CD4-positive, alpha-beta T cell (primary cell): Measurements from ENCODE around the gene CLDN6. TPM values are rescaled to one million over a fixed set of nuclear protein-coding genes. Genes with fewer than 3 reads are reported as not detected.

Source experiments
- ATAC-seq: fragments of 200-7000 bp; cut with Tn5 transposase; one replicate; pipeline ENCODE4 v1.10.0; 2022; ENCODE audit warnings: mild to moderate bottlenecking; ENCODE audit not compliant: poor library complexity
- CTCF ChIA-PET: fragments of 350-600 bp; sonication (Branson Sonifier 250); formaldehyde crosslinking; loops from one replicate; lab custom pipeline; 2021; ENCODE audit warnings: antibody characterized with exemption, inconsistent platforms; lab: Charles Lee
- POLR2A ChIA-PET: fragments of 350-600 bp; sonication (Branson Sonifier 250); formaldehyde crosslinking; loops from one replicate; lab custom pipeline; 2021; ENCODE audit warnings: antibody characterized with exemption, inconsistent platforms; lab: Charles Lee
- DNase-seq, 14 experiments: peaks; one replicate each; pipeline ENCODE4 v3.0.0-alpha.2; 2013 to 2020; ENCODE audit warnings: mixed read lengths in 2 of 14
- H3K27ac ChIP-seq, 2 donors: one replicate each; pipeline versions ENCODE4 v1.5.1 to v1.7.0; 2013; ENCODE audit warnings: low read length in 2 of 2, low read depth in 1 of 2, mild to moderate bottlenecking in 1 of 2
- H3K27me3 ChIP-seq, 2 experiments: 1 replicate in 1 of 2; 2 replicates in 1 of 2; pipeline versions ENCODE4 v1.6.1 to v1.7.0; 2013; ENCODE audit warnings: low read length in 2 of 2, control low read depth in 1 of 2, mild to moderate bottlenecking in 1 of 2, moderate library complexity in 1 of 2; ENCODE audit not compliant: insufficient read depth in 2 of 2, control insufficient read depth in 1 of 2
- H3K36me3 ChIP-seq: one replicate; pipeline ENCODE4 v1.6.1; 2013; ENCODE audit warnings: low read length, control low read depth; ENCODE audit not compliant: insufficient read depth
- H3K4me1 ChIP-seq: one replicate; pipeline ENCODE4 v1.6.1; 2013; ENCODE audit warnings: low read length, control low read depth; ENCODE audit not compliant: insufficient read depth
- H3K4me3 ChIP-seq: one replicate; pipeline ENCODE4 v1.5.1; 2013; ENCODE audit warnings: mild to moderate bottlenecking, low read length, moderate library complexity
- H3K9me3 ChIP-seq, 2 experiments: 1 replicate in 1 of 2; 2 replicates in 1 of 2; pipeline versions ENCODE4 v1.6.1 to v1.7.0; 2013; ENCODE audit warnings: low read length in 2 of 2, mild to moderate bottlenecking in 2 of 2, control low read depth in 1 of 2, moderate library complexity in 1 of 2; ENCODE audit not compliant: control insufficient read depth in 1 of 2, insufficient read depth in 1 of 2
- H3K27ac Mint-ChIP-seq: one replicate; pipeline ENCODE4 v1.8.0; 2020; ENCODE audit warnings: mixed read lengths
- H3K27me3 Mint-ChIP-seq: one replicate; pipeline ENCODE4 v1.8.0; 2021; ENCODE audit warnings: mixed read lengths
- H3K36me3 Mint-ChIP-seq: one replicate; pipeline ENCODE4 v1.8.0; 2021; ENCODE audit warnings: low read depth, mixed read lengths
- H3K4me1 Mint-ChIP-seq: one replicate; pipeline ENCODE4 v1.8.0; 2021; ENCODE audit warnings: low read depth, mixed read lengths
- H3K4me3 Mint-ChIP-seq: one replicate; pipeline ENCODE4 v1.8.0; 2020; ENCODE audit warnings: mild to moderate bottlenecking, mixed read lengths
- H3K9me3 Mint-ChIP-seq: one replicate; pipeline ENCODE4 v1.8.0; 2020; ENCODE audit warnings: mixed read lengths
- CTCF ChIP-seq: fragments of 200-600 bp; IDR thresholded peaks from one replicate; pipeline ENCODE4 v1.8.0; 2022; ENCODE audit warnings: antibody characterized with exemption, mild to moderate bottlenecking
- intact Hi-C, 2 experiments: fragments of 100-400 bp; cut with DNase I in 1 of 2; cut with micrococcal nuclease in 1 of 2; formaldehyde crosslinking; loops; one replicate each; pipeline versions ENCODE4 v1.15.1 to v1.9.0; 2023 to 2025; cut with DNase I, micrococcal nuclease
- total RNA-seq, 174 experiments: library from RNA in 2 of 174; stranded (reverse) in 2 of 174; gene quantifications; one replicate each; pipeline ENCODE4 v1.2.3 and lab custom pipeline; 2021 to 2026

CLDN6 gene
- total RNA-seq, 2 experiments from 2014 or later = not detected

- ATAC-seq = peak; percentile 76
- Histone ChIP-seq H3K9me3 (peaks cover 0 to 1% of the 10 kb centered on the region in 2 experiments), H3K4me1 (peaks cover 77% of the 10 kb centered on the region), H3K27me3 (peaks cover 0 to 4% of the 10 kb centered on the region in 2 experiments), H3K36me3 (peaks cover 20% of the 10 kb centered on the region), H3K27ac (peak within 1 kb of the TSS; percentile 80 to 96), H3K4me3 (peak within 1 kb of the TSS; percentile 78)
- Mint-ChIP-seq H3K4me3 (peak within 1 kb of the TSS; percentile 66), H3K27me3 (peaks cover 1% of the 10 kb centered on the region), H3K36me3 (peaks cover 22% of the 10 kb centered on the region), H3K4me1 (peaks cover 51% of the 10 kb centered on the region), H3K9me3 (no peaks in the 10 kb centered on the region), H3K27ac (peak within 1 kb of the TSS; percentile 78)
- ChIA-PET CTCF (interaction anchor here (0.7 to 5.1 kb wide), 4 partner anchors 8 to 156 kb away, joined by 3 to 35 read pairs (median 5); no protein-coding TSS in a partner anchor), POLR2A (interaction anchor here (0.6 to 2.3 kb wide), 10 partner anchors 8 to 377 kb away, joined by 4 to 8 read pairs (median 5); partner anchors contain the start of genes ZNF174, ZNF213 and ZSCAN32)
- TF ChIP-seq CTCF = no peak
- DNase-seq = peak; percentile 90 to 99 (median 95)
- intact Hi-C loops = loop anchor here in 1 of 2 experiments (10.0 kb wide), 1 partner anchor 431 kb away; no protein-coding TSS in a partner anchor
Measured at GRCh38 chr16:3023669-3024478, 5.9 kb upstream of the CLDN6 start, which contains the start of the genes HCFC1R1 and THOC6. HCFC1R1 (minus strand) TSS chr16:3023942; CDS start chr16:3023941, 1 bp downstream. THOC6 (plus strand) TSS chr16:3024035; CDS start chr16:3024327, 292 bp downstream.

- POLR2A ChIA-PET = interaction anchor here (0.6 to 2.3 kb wide), 8 partner anchors 8 to 378 kb away, joined by 4 to 8 read pairs (median 4); partner anchors contain the start of genes ZNF174, ZNF213 and ZSCAN32
- peak overlapping the region; percentile 78 for H3K4me3 ChIP-seq
- peak in 2 of 14 experiments; percentile 38 to 52 for DNase-seq
- H3K27me3 ChIP-seq = no peaks in the 10 kb centered on the region
- CTCF ChIA-PET = interaction anchor here (1.4 to 5.4 kb wide), 4 partner anchors 8 to 106 kb away, joined by 6 to 38 read pairs (median 21); no protein-coding TSS in a partner anchor
- H3K4me1 ChIP-seq = peaks cover 74% of the 10 kb centered on the region
- H3K9me3 ChIP-seq = no peaks in the 10 kb centered on the region
- Mint-ChIP-seq H3K27me3 (no peaks in the 10 kb centered on the region), H3K4me3 (peak overlapping the region; percentile 66), H3K36me3 (peaks cover 22% of the 10 kb centered on the region), H3K4me1 (peaks cover 50% of the 10 kb centered on the region), H3K27ac (peak overlapping the region; percentile 78), H3K9me3 (no peaks in the 10 kb centered on the region)
- peak overlapping the region; percentile 80 to 96 for H3K27ac ChIP-seq
- intact Hi-C loops = loop anchor here in 1 of 2 experiments (10.0 kb wide), 1 partner anchor 431 kb away; no protein-coding TSS in a partner anchor
- ATAC-seq = no peak
- TF ChIP-seq CTCF = no peak
- H3K36me3 ChIP-seq = peaks cover 20% of the 10 kb centered on the region
Measured at GRCh38 chr16:3023415-3023668, 5.4 kb upstream of the CLDN6 start.

- H3K9me3 ChIP-seq = no peaks in the 10 kb centered on the region
- intact Hi-C loops = loop anchor here in 1 of 2 experiments (10.0 kb wide), 1 partner anchor 432 kb away; no protein-coding TSS in a partner anchor
- Mint-ChIP-seq H3K4me1 (peaks cover 49% of the 10 kb centered on the region), H3K36me3 (peaks cover 22% of the 10 kb centered on the region), H3K27ac (peak overlapping the region; percentile 78), H3K4me3 (peak overlapping the region; percentile 66), H3K9me3 (no peaks in the 10 kb centered on the region), H3K27me3 (no peaks in the 10 kb centered on the region)
- H3K27ac ChIP-seq = peak overlapping the region; percentile 20 to 80
- H3K4me1 ChIP-seq = peaks cover 76% of the 10 kb centered on the region
- ChIA-PET CTCF (interaction anchor here (1.4 to 5.4 kb wide), 5 partner anchors 9 to 107 kb away, joined by 4 to 38 read pairs (median 10); no protein-coding TSS in a partner anchor), POLR2A (interaction anchor here (0.6 to 2.3 kb wide), 10 partner anchors 9 to 378 kb away, joined by 3 to 8 read pairs (median 4); partner anchors contain the start of genes ZNF174, ZNF213 and ZSCAN32)
- H3K27me3 ChIP-seq = peaks cover 0 to 1% of the 10 kb centered on the region in 2 experiments
- ATAC-seq (no peak), DNase-seq (peak in 4 of 14 experiments; percentile 27 to 63 (median 38))
- TF ChIP-seq CTCF = no peak
- H3K36me3 ChIP-seq = peaks cover 20% of the 10 kb centered on the region
- H3K4me3 ChIP-seq = peak overlapping the region; percentile 78
Measured at GRCh38 chr16:3022684-3023414, 4.9 kb upstream of the CLDN6 start.
